ENCODE data around the gene HSD17B12. TPM values are rescaled to one million over a fixed set of nuclear protein-coding genes. Genes with fewer than 3 reads are reported as not detected.

HSD17B12 gene
- total and polyA plus RNA-seq, 5 donors = 69.1 to 147 (median 104) TPM

- intact Hi-C loops (cut with DNase I) = no loop called here
- 95% methylated on average over 7 of the region's 7 CpGs for WGBS
- DNase-seq (no peak), ATAC-seq (no peak)
- Histone ChIP-seq H3K27ac (ENCODE audit: low read length) (no peak overlapping the region), H3K9me3 (ENCODE audit: control insufficient read depth, low read length) (no peaks in the 10 kb centered on the region), H3K4me1 (ENCODE audit: control insufficient read depth, insufficient read depth, low read length) (peaks cover 3% of the 10 kb centered on the region), H3K27me3 (ENCODE audit: control insufficient read depth, insufficient read depth) (no peaks in the 10 kb centered on the region), H3K4me3 (ENCODE audit: low read length) (no peak overlapping the region)
These were observed 92.2 kb downstream of the HSD17B12 start for GRCh38 chr11:43772733-43773132.

DNA sequence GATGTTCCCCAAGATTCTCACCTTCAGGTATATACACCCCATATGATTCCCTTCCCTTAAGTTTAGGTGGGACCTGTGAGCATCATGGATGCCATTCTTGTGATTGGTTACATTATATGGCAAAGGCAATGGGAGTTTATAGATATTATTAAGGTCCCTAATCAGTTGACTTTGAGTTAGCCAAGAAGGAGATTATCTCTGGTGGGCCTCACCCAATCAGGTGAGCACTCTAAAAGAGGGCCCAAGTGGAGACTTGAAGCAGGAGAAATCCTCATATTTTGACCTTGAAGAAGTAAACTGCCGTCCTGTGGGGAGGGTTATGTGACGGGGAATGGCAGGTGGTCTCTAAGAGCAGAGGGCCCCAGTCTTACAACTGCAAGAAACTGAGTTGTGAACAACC lies 94.2 kb downstream of the HSD17B12 start:
- H3K27me3 ChIP-seq (ENCODE audit: control insufficient read depth, insufficient read depth) = no peaks in the 10 kb centered on the region
- no peaks in the 10 kb centered on the region for H3K9me3 ChIP-seq (ENCODE audit: control insufficient read depth, low read length)
- ATAC-seq = no peak
- H3K4me3 ChIP-seq (ENCODE audit: low read length) = no peak overlapping the region
- DNase-seq = no peak
- intact Hi-C loops (cut with DNase I) = no loop called here
- 97% methylated on average over 2 of the region's 2 CpGs for WGBS
- H3K27ac ChIP-seq (ENCODE audit: low read length) = no peak overlapping the region
- peaks cover 3% of the 10 kb centered on the region for H3K4me1 ChIP-seq (ENCODE audit: control insufficient read depth, insufficient read depth, low read length)

DNA sequence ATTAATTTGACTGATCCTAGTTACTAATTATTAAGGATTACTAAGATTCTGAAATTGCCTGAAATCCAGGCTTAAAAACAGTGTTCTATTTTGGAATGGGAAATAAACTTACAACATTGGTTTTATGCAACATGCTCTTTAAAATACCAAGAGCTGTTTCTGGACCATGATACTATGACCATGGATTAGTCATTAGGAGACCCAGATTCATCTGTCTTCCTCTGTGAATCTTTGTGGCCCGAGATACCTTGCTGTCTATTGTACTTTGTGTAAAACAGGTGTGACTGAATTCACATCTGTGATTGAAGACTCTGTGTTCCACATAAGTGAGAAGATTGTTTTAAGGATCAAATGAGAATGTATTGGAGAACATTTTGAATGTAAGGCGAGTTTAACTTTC lies 98.8 kb downstream of the HSD17B12 start:
- H3K4me3 ChIP-seq (ENCODE audit: low read length) = no peak overlapping the region
- intact Hi-C loops (cut with DNase I) = no loop called here
- ATAC-seq = no peak
- no peaks in the 10 kb centered on the region for H3K27me3 ChIP-seq (ENCODE audit: control insufficient read depth, insufficient read depth)
- no peaks in the 10 kb centered on the region for H3K4me1 ChIP-seq (ENCODE audit: control insufficient read depth, insufficient read depth, low read length)
- H3K27ac ChIP-seq (ENCODE audit: low read length) = no peak overlapping the region
- no peak for DNase-seq
- 88% methylated on average over 2 of the region's 2 CpGs for WGBS
- no peaks in the 10 kb centered on the region for H3K9me3 ChIP-seq (ENCODE audit: control insufficient read depth, low read length)

DNA sequence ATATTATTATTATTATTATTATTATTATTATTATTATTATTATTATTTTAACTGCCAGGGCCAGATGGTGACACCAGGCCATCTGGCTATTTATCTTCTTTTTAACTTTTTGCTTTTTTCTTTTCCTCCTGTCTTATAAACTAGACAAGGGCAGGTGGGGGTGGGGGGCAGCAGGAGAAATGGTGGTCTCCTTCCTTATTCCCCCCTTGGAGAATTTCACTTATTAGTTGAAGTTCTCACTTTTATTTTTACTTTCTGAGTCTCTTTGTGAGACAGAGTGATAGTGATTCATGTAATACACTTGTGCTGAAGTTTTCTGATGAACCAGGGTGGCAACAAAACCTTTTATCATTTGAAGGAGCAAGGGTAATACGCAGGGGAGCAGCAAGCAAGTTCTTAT lies 103.8 kb downstream of the HSD17B12 start:
- intact Hi-C loops (cut with DNase I) = no loop called here
- WGBS = 100% methylated on average over 1 of the region's 1 CpG
- DNase-seq (no peak), ATAC-seq (no peak)
- peaks cover 2% of the 10 kb centered on the region for H3K4me1 ChIP-seq (ENCODE audit: control insufficient read depth, insufficient read depth, low read length)
- no peaks in the 10 kb centered on the region for H3K9me3 ChIP-seq (ENCODE audit: control insufficient read depth, low read length)
- H3K27ac ChIP-seq (ENCODE audit: low read length) = no peak overlapping the region
- H3K4me3 ChIP-seq (ENCODE audit: low read length) = no peak overlapping the region
- H3K27me3 ChIP-seq (ENCODE audit: control insufficient read depth, insufficient read depth) = no peaks in the 10 kb centered on the region

- WGBS = 97% methylated on average over 2 of the region's 2 CpGs
- H3K4me3 ChIP-seq (ENCODE audit: low read length) = no peak overlapping the region
- H3K27ac ChIP-seq (ENCODE audit: low read length) = no peak overlapping the region
- no peaks in the 10 kb centered on the region for H3K27me3 ChIP-seq (ENCODE audit: control insufficient read depth, insufficient read depth)
- peaks cover 2% of the 10 kb centered on the region for H3K4me1 ChIP-seq (ENCODE audit: control insufficient read depth, insufficient read depth, low read length)
- H3K9me3 ChIP-seq (ENCODE audit: control insufficient read depth, low read length) = no peaks in the 10 kb centered on the region
- ATAC-seq (no peak), DNase-seq (no peak)
- intact Hi-C loops (cut with DNase I) = no loop called here
These were observed 104.3 kb downstream of the HSD17B12 start for GRCh38 chr11:43784866-43785265.

GRCh38 chr11:43785318-43785717 lies 104.8 kb downstream of the HSD17B12 start:
- WGBS = 96% methylated on average over 2 of the region's 2 CpGs
- peaks cover 2% of the 10 kb centered on the region for H3K4me1 ChIP-seq (ENCODE audit: control insufficient read depth, insufficient read depth, low read length)
- no peak overlapping the region for H3K4me3 ChIP-seq (ENCODE audit: low read length)
- intact Hi-C loops (cut with DNase I) = no loop called here
- no peak for DNase-seq
- no peaks in the 10 kb centered on the region for H3K9me3 ChIP-seq (ENCODE audit: control insufficient read depth, low read length)
- H3K27me3 ChIP-seq (ENCODE audit: control insufficient read depth, insufficient read depth) = no peaks in the 10 kb centered on the region
- ATAC-seq = no peak
- H3K27ac ChIP-seq (ENCODE audit: low read length) = no peak overlapping the region

GRCh38 chr11:43786016-43786415 lies 105.5 kb downstream of the HSD17B12 start:
- H3K9me3 ChIP-seq (ENCODE audit: control insufficient read depth, low read length) = no peaks in the 10 kb centered on the region
- 85% methylated on average over 3 of the region's 3 CpGs for WGBS
- no peak overlapping the region for H3K4me3 ChIP-seq (ENCODE audit: low read length)
- no peaks in the 10 kb centered on the region for H3K27me3 ChIP-seq (ENCODE audit: control insufficient read depth, insufficient read depth)
- H3K4me1 ChIP-seq (ENCODE audit: control insufficient read depth, insufficient read depth, low read length) = peaks cover 2% of the 10 kb centered on the region
- DNase-seq = no peak
- no peak for ATAC-seq
- intact Hi-C loops (cut with DNase I) = no loop called here
- H3K27ac ChIP-seq (ENCODE audit: low read length) = no peak overlapping the region

DNA sequence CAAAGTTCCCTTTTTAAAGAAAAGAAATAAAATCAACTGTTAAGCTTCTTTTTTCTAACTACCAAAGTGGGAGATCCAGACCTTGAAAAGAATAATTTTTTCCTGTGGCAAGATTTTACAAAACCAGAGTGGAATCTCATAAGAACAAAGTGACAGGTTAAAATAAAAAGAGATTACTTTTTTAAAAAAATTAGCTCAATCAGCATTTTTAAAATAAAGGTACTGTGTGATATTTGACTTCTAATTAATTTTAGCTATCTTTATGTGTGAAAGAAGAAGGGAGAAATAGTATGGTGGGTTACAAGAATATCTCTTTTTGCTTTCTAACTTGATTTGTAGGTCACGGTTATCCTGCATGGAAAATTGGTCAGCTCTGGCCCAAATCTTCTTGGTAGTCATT lies 107.3 kb downstream of the HSD17B12 start:
- intact Hi-C loops (cut with DNase I) = no loop called here
- no peak for DNase-seq

GRCh38 chr11:43788421-43788820 lies 107.9 kb downstream of the HSD17B12 start:
- H3K4me1 ChIP-seq (ENCODE audit: control insufficient read depth, insufficient read depth, low read length) = peaks cover 2% of the 10 kb centered on the region
- no peak overlapping the region for H3K27ac ChIP-seq (ENCODE audit: low read length)
- intact Hi-C loops (cut with DNase I) = no loop called here
- H3K27me3 ChIP-seq (ENCODE audit: control insufficient read depth, insufficient read depth) = no peaks in the 10 kb centered on the region
- ATAC-seq (no peak), DNase-seq (no peak)
- no peaks in the 10 kb centered on the region for H3K9me3 ChIP-seq (ENCODE audit: control insufficient read depth, low read length)
- no peak overlapping the region for H3K4me3 ChIP-seq (ENCODE audit: low read length)
- WGBS = 50% methylated on average over 3 of the region's 3 CpGs

More for the DNA sequence above, 107.3 kb downstream of the HSD17B12 start:
- ATAC-seq = no peak
- Histone ChIP-seq H3K9me3 (ENCODE audit: control insufficient read depth, low read length) (no peaks in the 10 kb centered on the region), H3K4me1 (ENCODE audit: control insufficient read depth, insufficient read depth, low read length) (peaks cover 2% of the 10 kb centered on the region), H3K4me3 (ENCODE audit: low read length) (no peak overlapping the region), H3K27ac (ENCODE audit: low read length) (no peak overlapping the region), H3K27me3 (ENCODE audit: control insufficient read depth, insufficient read depth) (no peaks in the 10 kb centered on the region)
- 97% methylated on average over 1 of the region's 1 CpG for WGBS

- intact Hi-C loops (cut with DNase I) = no loop called here
- WGBS = 82% methylated on average over 5 of the region's 5 CpGs
These were observed 109.3 kb downstream of the HSD17B12 start for GRCh38 chr11:43789700-43790443.

DNA sequence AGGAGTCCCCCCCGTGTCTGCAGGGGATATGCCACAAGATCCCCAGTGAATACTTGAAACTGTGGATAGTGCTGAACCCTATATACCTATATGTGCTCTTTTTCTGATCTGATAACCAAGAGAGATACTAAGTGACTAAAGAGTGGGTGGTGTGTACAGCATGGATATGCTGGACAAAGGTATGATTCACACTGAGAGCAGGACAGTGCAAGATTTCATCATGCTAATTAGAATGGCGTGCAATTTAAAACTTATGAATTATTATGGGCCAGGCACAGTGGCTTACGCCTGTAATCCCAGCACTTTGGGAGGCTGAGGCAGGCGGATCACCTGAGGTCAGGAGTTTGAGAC lies 109.9 kb downstream of the HSD17B12 start:
- Histone ChIP-seq H3K9me3 (ENCODE audit: control insufficient read depth, low read length) (no peaks in the 10 kb centered on the region), H3K4me3 (ENCODE audit: low read length) (no peak overlapping the region), H3K27me3 (ENCODE audit: control insufficient read depth, insufficient read depth) (no peaks in the 10 kb centered on the region), H3K27ac (ENCODE audit: low read length) (no peak overlapping the region), H3K4me1 (ENCODE audit: control insufficient read depth, insufficient read depth, low read length) (peaks cover 2% of the 10 kb centered on the region)
- no peak for DNase-seq
- no peak for ATAC-seq
- 94% methylated on average over 4 of the region's 4 CpGs for WGBS
- intact Hi-C loops (cut with DNase I) = no loop called here

More at GRCh38 chr11:43789700-43790443, 109.3 kb downstream of the HSD17B12 start:
- Histone ChIP-seq H3K4me3 (ENCODE audit: low read length) (no peak overlapping the region), H3K27me3 (ENCODE audit: control insufficient read depth, insufficient read depth) (no peaks in the 10 kb centered on the region), H3K4me1 (ENCODE audit: control insufficient read depth, insufficient read depth, low read length) (peaks cover 2% of the 10 kb centered on the region), H3K27ac (ENCODE audit: low read length) (no peak overlapping the region), H3K9me3 (ENCODE audit: control insufficient read depth, low read length) (no peaks in the 10 kb centered on the region)
- DNase-seq = no peak
- ATAC-seq = no peak

GRCh38 chr11:43797337-43797736 lies 116.8 kb downstream of the HSD17B12 start:
- Histone ChIP-seq H3K27ac (ENCODE audit: low read length) (no peak overlapping the region), H3K9me3 (ENCODE audit: control insufficient read depth, low read length) (no peaks in the 10 kb centered on the region), H3K4me3 (ENCODE audit: low read length) (no peak overlapping the region), H3K4me1 (ENCODE audit: control insufficient read depth, insufficient read depth, low read length) (no peaks in the 10 kb centered on the region), H3K27me3 (ENCODE audit: control insufficient read depth, insufficient read depth) (no peaks in the 10 kb centered on the region)
- intact Hi-C loops (cut with DNase I) = no loop called here
- no peak for DNase-seq
- no peak for ATAC-seq
- WGBS = 96% methylated on average over 2 of the region's 2 CpGs
